GM21723 (cell line): Measurements from ENCODE around the gene PRR15L.

ENCODE experiments used
- ATAC-seq: cut with Tn5 transposase; IDR thresholded peaks from one replicate; pipeline ENCODE4 v1.9.1; 2021; ENCODE audit warnings: mild to moderate bottlenecking, moderate library complexity; ENCODE audit not compliant: unreplicated experiment

Gene PRR15L

GRCh38 chr17:47907932-47908562 is 49.6 kb downstream of the PRR15L start:
- ATAC-seq, result no peak

GRCh38 chr17:47906443-47906842 is 51.2 kb downstream of the PRR15L start:
- no peak for ATAC-seq

DNA sequence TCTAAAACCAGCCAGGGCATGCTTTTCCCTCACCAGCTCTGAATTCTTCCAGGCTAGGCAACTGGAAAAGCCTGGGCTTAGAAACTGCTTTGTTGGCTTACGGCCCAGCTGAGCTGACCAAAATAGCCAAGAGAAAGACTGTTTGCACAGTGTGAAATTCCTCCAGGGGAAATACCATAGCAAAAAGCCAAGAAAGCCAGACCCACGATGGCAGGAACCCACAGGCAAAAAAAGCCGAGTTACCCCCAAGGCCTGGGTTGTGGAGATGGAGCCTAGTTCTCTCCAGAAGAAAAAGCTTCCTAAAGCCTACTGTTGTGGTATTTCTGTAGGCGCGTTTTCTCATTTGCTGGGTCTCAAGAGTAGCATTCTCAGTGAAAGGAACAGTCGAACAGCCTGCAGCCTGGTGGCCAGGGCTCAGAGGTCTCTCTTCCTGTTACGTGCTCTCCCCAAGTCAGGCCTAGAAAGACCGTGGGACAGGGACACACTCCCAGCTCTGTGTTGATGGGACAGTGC is 52.4 kb downstream of the PRR15L start:
- no peak for ATAC-seq

DNA sequence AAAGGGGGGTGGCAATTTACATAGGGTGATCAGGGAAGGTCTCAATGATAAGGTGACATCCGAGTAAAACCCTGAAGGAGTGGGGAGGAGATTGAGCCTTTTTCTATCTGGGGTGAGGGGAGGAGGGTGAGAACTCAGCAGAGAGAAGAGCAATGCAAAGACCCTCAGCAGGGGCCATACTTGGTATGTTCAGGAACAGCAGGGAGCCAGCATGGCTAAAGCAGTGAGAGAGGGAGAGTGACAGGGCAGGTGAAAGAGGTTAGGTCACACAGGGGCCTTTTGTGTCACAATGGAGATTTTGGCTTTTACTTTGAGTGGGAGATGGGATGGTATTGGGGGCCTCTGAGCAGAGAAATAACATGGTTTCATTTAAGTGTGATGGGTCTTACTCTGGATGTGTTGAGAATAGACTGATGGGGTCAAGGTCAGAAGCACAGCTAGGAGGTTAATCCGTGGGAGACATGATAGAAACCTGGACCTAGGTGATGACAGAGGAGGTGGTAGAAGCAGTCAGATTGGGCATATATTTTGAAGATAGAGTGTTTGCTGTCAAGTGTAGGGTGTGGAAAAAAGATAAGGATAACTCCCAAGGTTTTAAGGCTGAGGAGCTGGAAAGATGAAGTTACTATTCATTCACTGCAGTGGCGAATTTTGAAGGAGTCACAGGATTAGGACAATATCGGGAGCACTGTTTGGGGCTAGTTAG is 55.5 kb downstream of the PRR15L start:
- no peak for ATAC-seq
